Measurements from ENCODE around the gene APLP2. TPM values are rescaled to one million over a fixed set of nuclear protein-coding genes. Genes with fewer than 3 reads are reported as not detected.
"Not testable (repeated sequence)": the region's sequence is repeated elsewhere in the genome, so short reads cannot be mapped to it uniquely, and the experiment has no call there.

The APLP2 gene
- total RNA-seq, 2 donors from 2014 or later = 493 to 557 TPM

DNA sequence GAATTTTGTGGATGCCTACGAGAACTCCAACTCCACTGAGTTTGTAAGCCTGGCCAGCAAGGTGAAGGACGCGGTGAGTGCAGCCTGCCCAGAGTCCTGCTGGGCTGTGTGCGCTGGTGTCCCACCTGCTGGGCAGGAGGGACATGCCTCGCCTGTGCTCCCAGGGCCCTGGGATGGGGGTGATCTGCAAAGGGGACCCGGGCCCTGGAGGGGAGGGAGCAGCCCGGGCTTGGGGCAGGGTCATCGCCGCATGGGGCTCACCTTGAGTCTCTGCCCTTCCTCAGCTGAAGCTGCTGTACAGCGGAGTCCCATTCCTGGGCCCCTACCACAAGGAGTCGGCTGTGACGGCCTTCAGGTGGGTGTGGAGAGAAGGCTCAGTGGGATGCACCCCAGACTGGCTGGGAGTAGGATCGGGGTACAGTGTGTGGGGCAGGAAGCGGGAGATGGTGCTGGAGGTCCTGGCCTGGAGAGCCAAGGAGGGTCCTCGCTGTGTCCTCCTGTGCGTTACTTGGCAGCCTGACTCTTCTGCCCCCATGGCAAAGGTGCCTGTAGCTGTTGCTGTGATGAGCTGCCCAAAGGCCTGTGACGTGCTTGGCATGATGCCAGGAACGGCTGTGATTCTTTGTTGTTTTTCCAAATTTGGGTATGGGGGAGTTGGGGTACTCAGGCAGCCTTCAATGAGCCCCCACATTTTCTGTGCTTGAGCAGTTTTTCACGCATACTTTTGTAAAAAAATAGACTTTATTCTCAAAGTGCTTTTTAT, 119.1 kb downstream of the APLP2 start:
- ATAC-seq (ENCODE audit: insufficient number of reproducible peaks, low FRiP score, low read depth) (no peak), DNase-seq (ENCODE audit: low spot score) (no peak)
- no peaks in the 10 kb centered on the region for H3K36me3 ChIP-seq
- H3K27me3 ChIP-seq (replicated peaks; ENCODE audit: insufficient read depth) = no peaks in the 10 kb centered on the region
- H3K27ac ChIP-seq = no peak overlapping the region
- no peaks in the 10 kb centered on the region for H3K9me3 ChIP-seq
- no peaks in the 10 kb centered on the region for H3K4me1 ChIP-seq (ENCODE audit: control insufficient read depth in 1 of 2, low read depth in 2 of 2)
- no peak overlapping the region for H3K4me3 ChIP-seq
- TF ChIP-seq, protein P1, sequence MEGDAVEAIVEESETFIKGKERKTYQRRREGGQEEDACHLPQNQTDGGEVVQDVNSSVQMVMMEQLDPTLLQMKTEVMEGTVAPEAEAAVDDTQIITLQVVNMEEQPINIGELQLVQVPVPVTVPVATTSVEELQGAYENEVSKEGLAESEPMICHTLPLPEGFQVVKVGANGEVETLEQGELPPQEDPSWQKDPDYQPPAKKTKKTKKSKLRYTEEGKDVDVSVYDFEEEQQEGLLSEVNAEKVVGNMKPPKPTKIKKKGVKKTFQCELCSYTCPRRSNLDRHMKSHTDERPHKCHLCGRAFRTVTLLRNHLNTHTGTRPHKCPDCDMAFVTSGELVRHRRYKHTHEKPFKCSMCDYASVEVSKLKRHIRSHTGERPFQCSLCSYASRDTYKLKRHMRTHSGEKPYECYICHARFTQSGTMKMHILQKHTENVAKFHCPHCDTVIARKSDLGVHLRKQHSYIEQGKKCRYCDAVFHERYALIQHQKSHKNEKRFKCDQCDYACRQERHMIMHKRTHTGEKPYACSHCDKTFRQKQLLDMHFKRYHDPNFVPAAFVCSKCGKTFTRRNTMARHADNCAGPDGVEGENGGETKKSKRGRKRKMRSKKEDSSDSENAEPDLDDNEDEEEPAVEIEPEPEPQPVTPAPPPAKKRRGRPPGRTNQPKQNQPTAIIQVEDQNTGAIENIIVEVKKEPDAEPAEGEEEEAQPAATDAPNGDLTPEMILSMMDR (IDR thresholded peaks at IDR 0.05) = no peak

GRCh38 chr11:130189492-130190210, 120.0 kb downstream of the APLP2 start:
- ATAC-seq (ENCODE audit: insufficient number of reproducible peaks, low FRiP score, low read depth) = no peak
- no peaks in the 10 kb centered on the region for H3K9me3 ChIP-seq
- H3K27ac ChIP-seq = no peak overlapping the region
- H3K36me3 ChIP-seq = no peaks in the 10 kb centered on the region
- H3K4me3 ChIP-seq = no peak overlapping the region
- H3K4me1 ChIP-seq (ENCODE audit: control insufficient read depth in 1 of 2, low read depth in 2 of 2) = no peaks in the 10 kb centered on the region
- no peaks in the 10 kb centered on the region for H3K27me3 ChIP-seq (replicated peaks; ENCODE audit: insufficient read depth)
- no peak for DNase-seq (ENCODE audit: low spot score)
- TF ChIP-seq, protein P1 (IDR thresholded peaks at IDR 0.05) = no peak

DNA sequence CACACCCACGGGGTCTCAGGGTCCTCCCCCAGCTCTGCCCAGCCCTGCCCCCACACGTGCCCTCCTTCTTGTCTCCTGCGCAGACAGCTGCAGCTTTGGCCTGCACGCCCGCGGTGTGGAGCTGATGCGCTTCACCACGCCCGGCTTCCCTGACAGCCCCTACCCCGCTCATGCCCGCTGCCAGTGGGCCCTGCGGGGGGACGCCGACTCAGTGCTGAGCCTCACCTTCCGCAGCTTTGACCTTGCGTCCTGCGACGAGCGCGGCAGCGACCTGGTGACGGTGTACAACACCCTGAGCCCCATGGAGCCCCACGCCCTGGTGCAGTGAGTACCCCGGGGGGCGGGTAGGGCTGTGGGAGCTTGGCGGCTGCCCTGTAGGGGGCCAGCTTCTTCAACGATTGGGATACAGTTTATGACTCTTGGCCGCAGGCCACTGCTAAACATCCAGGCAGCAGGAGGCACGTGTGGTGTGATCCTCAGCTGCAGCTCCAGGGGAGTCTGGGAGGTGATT, 120.7 kb downstream of the APLP2 start:
- Histone ChIP-seq H3K27me3 (replicated peaks; ENCODE audit: insufficient read depth) (no peaks in the 10 kb centered on the region), H3K27ac (no peak overlapping the region), H3K4me3 (no peak overlapping the region), H3K36me3 (no peaks in the 10 kb centered on the region), H3K4me1 (ENCODE audit: control insufficient read depth in 1 of 2, low read depth in 2 of 2) (no peaks in the 10 kb centered on the region), H3K9me3 (no peaks in the 10 kb centered on the region)
- TF ChIP-seq, protein P1 (IDR thresholded peaks at IDR 0.05) = no peak
- ATAC-seq (ENCODE audit: insufficient number of reproducible peaks, low FRiP score, low read depth) = no peak
- no peak for DNase-seq (ENCODE audit: low spot score)

- TF ChIP-seq, protein P1 (IDR thresholded peaks at IDR 0.05) = no peak
- ATAC-seq (ENCODE audit: insufficient number of reproducible peaks, low FRiP score, low read depth) (no peak), DNase-seq (ENCODE audit: low spot score) (no peak)
- no peak overlapping the region for H3K27ac ChIP-seq
- H3K4me3 ChIP-seq = no peak overlapping the region
- H3K36me3 ChIP-seq = no peaks in the 10 kb centered on the region
- no peaks in the 10 kb centered on the region for H3K4me1 ChIP-seq (ENCODE audit: control insufficient read depth in 1 of 2, low read depth in 2 of 2)
- H3K9me3 ChIP-seq = no peaks in the 10 kb centered on the region
- H3K27me3 ChIP-seq (replicated peaks; ENCODE audit: insufficient read depth) = no peaks in the 10 kb centered on the region
Measured at GRCh38 chr11:130191896-130192295, 122.2 kb downstream of the APLP2 start.

- Histone ChIP-seq H3K27ac (no peak overlapping the region), H3K36me3 (no peaks in the 10 kb centered on the region), H3K9me3 (no peaks in the 10 kb centered on the region), H3K4me1 (ENCODE audit: control insufficient read depth in 1 of 2, low read depth in 2 of 2) (no peaks in the 10 kb centered on the region), H3K27me3 (replicated peaks; ENCODE audit: insufficient read depth) (no peaks in the 10 kb centered on the region), H3K4me3 (no peak overlapping the region)
- TF ChIP-seq, protein P1 (IDR thresholded peaks at IDR 0.05) = no peak
- DNase-seq (ENCODE audit: low spot score) = no peak
- ATAC-seq (ENCODE audit: insufficient number of reproducible peaks, low FRiP score, low read depth) = no peak
Measured at GRCh38 chr11:130192845-130193267, 123.2 kb downstream of the APLP2 start.

DNA sequence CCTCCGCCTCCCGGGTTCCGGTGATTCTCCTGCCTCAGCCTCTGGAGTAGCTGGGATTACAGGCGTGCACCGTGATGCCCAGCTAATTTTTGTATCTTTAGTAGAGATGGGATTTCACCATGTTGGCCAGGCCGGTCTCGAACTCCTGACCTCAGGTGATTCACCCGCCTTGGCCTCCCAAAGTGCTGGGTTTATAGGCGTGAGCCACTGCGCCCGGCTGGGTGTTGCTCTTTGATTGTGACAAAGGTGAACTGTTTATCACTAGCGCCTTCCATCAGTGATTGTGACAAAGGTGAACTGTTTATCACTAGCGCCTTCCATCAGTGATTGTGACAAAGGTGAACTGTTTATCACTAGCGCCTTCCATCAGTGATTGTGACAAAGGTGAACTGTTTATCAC, 123.9 kb downstream of the APLP2 start:
- H3K4me3 ChIP-seq; ATAC-seq (ENCODE audit: insufficient number of reproducible peaks, low FRiP score, low read depth); H3K27me3 ChIP-seq (replicated peaks; ENCODE audit: insufficient read depth); DNase-seq (ENCODE audit: low spot score); H3K4me1 ChIP-seq (ENCODE audit: control insufficient read depth in 1 of 2, low read depth in 2 of 2); H3K36me3 ChIP-seq; H3K9me3 ChIP-seq; H3K27ac ChIP-seq: not testable (repeated sequence)

All from thoracic aorta (tissue), 2 donors.